ENCODE measurements around the gene SPINK5.
"Not testable (repeated sequence)": the region's sequence is repeated elsewhere in the genome, so short reads cannot be mapped to it uniquely, and the experiment has no call there.

SPINK5 gene, protein sequence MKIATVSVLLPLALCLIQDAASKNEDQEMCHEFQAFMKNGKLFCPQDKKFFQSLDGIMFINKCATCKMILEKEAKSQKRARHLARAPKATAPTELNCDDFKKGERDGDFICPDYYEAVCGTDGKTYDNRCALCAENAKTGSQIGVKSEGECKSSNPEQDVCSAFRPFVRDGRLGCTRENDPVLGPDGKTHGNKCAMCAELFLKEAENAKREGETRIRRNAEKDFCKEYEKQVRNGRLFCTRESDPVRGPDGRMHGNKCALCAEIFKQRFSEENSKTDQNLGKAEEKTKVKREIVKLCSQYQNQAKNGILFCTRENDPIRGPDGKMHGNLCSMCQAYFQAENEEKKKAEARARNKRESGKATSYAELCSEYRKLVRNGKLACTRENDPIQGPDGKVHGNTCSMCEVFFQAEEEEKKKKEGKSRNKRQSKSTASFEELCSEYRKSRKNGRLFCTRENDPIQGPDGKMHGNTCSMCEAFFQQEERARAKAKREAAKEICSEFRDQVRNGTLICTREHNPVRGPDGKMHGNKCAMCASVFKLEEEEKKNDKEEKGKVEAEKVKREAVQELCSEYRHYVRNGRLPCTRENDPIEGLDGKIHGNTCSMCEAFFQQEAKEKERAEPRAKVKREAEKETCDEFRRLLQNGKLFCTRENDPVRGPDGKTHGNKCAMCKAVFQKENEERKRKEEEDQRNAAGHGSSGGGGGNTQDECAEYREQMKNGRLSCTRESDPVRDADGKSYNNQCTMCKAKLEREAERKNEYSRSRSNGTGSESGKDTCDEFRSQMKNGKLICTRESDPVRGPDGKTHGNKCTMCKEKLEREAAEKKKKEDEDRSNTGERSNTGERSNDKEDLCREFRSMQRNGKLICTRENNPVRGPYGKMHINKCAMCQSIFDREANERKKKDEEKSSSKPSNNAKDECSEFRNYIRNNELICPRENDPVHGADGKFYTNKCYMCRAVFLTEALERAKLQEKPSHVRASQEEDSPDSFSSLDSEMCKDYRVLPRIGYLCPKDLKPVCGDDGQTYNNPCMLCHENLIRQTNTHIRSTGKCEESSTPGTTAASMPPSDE

DNA sequence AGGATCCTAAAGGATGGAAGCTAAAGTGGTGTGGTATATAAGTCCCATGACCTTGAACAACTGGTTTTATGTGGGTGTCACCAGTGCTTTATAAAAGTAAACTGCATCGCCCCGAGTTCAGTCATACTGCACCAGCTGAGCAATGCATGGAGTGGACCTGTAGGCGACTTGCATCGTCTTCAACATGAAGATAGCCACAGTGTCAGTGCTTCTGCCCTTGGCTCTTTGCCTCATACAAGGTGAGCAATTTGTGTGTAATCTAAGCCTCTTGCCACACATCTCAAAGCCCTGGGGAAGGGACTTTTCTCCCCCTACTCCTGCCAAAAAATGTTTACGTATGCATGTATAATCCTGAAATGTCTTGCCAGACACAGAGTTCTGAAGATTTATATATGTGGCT is at the start of gene SPINK5:
TSS of gene SPINK5 (plus strand) at position 120 of the 400 bp plus-strand sequence. CDS start at position 185, 65 bp downstream.
- DNase-seq (ENCODE audit: low spot score) = no peak

DNA sequence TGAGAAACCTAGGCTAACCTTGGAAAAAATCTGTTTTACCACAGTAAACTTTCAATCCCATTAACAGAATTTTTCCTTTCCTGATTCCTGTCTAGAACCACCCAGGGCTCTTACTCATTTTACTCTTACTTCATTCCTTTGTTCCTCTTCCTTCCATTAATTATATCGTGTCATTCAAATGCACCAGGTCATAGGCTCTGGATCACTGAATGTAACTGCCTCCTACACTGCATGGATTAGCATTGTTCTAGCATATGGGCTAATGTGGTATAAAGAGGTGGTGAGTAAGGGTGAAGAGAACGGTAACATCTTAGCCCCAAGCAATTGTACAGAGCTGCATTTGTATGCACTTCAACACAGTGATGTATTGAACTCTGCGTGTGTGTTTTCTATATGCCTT is 49.5 kb upstream of the SPINK5 start:
- no peak for DNase-seq (ENCODE audit: low spot score)

DNA sequence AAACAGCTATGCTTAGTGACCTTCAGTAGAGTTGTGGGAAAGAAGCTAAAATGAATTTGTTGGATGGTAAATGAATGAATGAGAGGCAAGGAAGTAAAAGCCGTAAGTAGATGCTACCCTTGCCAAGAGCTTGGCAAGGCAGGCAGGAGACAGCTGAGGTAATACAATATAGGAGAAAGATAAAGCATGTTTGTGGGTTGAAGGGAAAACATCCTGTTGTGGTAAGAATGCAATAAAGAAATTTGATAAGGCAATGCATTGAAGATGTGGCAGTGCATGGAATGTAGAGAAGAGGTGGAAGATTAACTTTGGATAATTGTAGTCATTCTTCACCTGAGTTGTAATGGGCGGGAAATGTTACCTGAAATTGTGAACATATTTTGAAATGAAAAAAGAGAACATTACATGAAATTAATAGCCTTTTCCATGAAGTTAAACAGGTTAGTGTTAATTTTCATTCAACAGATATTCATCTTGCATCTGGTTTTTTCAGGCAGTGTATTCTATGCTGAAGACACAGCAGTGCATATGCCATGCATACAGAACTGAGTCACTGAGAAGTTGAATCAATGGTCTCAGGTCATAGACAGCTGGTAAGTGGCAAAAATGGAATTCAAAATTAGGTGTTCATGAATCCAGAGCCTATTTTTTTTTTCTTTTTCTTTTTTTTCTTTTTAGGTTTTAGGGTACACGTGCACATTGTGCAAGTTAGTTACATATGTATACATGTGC is 43.4 kb upstream of the SPINK5 start:
- no peak for DNase-seq (ENCODE audit: low spot score)

- DNase-seq (ENCODE audit: low spot score) = no peak
Measured at GRCh38 chr5:148027505-148027904, 36.3 kb upstream of the SPINK5 start.

- DNase-seq (ENCODE audit: low spot score) = no peak
Measured at GRCh38 chr5:148029131-148029530, 34.6 kb upstream of the SPINK5 start.

GRCh38 chr5:148033134-148033533 is 30.6 kb upstream of the SPINK5 start:
- no peak for DNase-seq (ENCODE audit: low spot score)

DNA sequence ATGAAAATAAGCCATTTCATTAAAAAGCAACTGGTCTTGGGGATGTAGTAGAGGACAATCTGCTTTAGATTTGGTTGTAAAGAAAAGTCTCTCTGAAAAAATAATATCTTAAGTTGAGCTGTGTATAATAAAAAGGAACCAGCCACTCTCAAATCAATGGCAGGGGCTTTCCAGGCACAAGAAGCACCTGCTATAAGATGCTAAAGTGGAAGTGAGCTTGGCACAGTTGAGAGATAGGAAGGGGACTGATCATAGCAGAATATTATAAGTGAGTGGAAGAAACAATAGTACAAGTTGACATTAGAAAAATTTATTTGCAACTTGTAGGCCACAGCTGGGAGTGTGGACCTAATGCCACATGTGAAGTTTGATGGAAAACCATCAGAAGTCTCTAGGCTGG is 28.1 kb upstream of the SPINK5 start:
- no peak for DNase-seq (ENCODE audit: low spot score)

- no peak for DNase-seq (ENCODE audit: low spot score)
Measured at GRCh38 chr5:148042881-148043280, 20.9 kb upstream of the SPINK5 start.

- DNase-seq (ENCODE audit: low spot score) = no peak
Measured at GRCh38 chr5:148043705-148044104, 20.1 kb upstream of the SPINK5 start.

- not testable (repeated sequence) for DNase-seq (ENCODE audit: low spot score)
Measured at GRCh38 chr5:148055160-148055559, 8.6 kb upstream of the SPINK5 start.

DNA sequence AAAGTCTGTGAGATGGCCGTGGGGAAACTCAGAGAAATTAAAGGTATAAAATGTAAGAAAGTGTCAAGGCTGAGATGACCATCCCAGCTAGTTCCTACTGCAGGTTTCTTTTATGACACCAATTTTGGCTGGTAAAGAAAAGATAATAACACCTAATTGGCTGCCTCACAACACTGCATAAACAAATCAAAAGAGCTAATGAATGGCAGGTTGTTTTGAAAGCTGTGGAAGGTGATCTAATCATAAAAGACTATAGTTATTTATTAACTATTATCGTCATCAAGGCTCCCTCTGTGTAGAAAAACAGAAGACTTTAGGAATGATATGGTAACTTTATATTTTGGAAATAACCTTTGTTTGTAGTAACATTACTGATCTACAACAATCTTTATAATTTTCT is 3.5 kb upstream of the SPINK5 start:
- DNase-seq (ENCODE audit: low spot score) = no peak

DNA sequence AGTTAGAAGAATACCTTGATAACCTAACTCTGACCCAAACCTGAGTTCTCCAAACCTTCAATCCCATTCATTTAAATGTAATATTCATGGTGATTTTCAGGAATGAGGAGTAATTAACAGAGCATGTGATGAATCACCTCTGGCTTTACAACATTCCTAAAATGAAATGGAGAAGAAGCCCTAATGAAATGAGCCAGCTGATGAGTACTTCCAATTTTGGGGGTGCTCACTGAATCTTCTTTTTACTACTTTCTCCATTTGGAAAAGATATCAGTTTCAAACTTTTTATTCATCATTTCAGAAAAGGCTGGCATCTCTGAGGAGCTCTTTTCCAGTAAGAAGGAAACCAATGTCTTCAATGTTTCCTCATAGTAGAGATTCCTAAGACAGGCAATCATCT is 2.9 kb upstream of the SPINK5 start:
- no peak for DNase-seq (ENCODE audit: low spot score)

DNA sequence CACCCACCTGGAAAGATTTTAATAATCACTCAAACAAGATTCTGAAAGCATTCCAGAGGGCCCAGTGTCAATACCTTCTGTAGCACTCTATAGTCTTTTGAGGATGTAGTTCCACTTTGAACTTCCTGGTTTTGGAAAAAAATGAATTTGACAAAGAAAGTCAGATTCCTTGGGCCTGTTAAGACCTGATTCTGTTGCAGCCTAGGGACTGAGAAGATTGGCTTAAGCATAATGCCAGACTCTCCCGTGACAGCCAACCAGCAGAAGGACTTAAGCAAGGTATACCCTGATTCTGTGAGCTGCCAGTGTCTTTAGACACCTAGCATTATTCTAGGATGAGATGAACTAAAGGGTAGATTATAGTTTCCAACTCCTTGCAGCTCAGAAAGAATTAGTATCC is 6.8 kb downstream of the SPINK5 start:
- no peak for DNase-seq (ENCODE audit: low spot score)

GRCh38 chr5:148072207-148072606 is 8.4 kb downstream of the SPINK5 start:
- no peak for DNase-seq (ENCODE audit: low spot score)

DNA sequence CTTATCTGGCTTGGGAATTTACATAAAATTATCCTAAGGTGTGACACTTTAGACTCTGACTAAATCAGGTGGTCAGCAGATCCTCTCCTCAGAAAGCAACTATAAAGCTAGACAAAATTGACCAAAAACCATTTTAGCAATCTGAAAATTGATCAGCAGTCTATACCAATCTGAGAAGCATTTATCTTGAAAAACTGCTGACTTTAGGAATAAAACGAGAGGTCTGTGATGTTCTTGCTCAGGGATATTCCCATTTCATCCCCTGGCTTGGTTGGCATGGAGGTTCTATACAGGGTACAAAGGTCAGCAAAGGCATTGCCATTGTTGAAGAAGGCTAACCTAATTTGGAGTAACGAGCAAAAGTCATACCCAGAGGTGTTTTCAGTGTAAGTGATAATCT is 11.7 kb downstream of the SPINK5 start:
- DNase-seq (ENCODE audit: low spot score) = no peak

DNA sequence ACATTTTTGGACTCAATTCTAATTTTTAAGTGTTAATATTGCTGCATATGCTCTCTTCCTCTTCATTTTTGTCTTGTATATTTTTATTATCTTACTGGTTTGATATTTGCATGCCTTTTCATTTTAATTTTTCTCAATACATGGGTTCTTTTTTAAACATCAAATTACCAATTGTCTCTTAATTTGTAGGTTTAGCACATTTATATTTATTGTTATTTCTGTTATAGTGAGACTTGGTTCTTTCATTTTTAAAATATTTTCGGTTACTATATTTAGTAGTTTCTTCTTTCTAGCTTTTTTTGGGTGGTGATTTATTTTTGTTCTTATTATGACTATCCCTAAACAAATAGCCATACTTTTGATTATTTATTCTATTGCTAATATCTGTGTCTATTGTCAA is 19.4 kb downstream of the SPINK5 start:
- DNase-seq (ENCODE audit: low spot score) = no peak

GRCh38 chr5:148084269-148084668 is 20.5 kb downstream of the SPINK5 start:
- DNase-seq (ENCODE audit: low spot score) = no peak

- no peak for DNase-seq (ENCODE audit: low spot score)
Measured at GRCh38 chr5:148085310-148085709, 21.5 kb downstream of the SPINK5 start.

DNA sequence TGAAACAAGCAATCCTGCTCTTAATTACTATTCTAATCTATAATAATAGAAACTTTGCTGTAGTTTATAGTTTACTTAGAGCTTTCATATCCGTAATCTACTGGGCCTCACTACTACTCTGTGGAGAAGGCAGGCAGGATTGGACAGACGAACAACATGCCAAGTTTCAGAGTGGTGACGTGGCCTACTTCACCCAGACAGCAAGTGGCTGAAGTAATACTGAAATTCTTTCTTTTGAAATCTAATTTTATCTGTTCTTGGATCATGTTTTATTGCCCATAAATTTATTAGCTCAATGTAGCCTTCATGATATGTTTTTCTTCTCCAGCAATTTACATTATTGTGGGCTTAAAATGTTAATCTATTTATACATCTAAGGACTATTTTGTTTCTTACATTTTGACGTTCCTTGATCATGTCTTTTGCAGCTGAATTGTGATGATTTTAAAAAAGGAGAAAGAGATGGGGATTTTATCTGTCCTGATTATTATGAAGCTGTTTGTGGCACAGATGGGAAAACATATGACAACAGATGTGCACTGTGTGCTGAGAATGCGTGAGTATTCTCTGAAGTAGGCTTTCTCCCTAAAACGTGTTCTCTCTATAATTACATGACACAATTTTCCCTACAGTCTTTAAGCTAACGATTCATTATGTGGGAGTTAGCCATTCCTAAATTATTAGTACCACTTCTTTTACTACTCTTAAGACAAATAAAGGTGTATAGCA is 22.4 kb downstream of the SPINK5 start:
- DNase-seq (ENCODE audit: low spot score) = no peak

GRCh38 chr5:148090146-148090772 is 26.5 kb downstream of the SPINK5 start:
- DNase-seq (ENCODE audit: low spot score) = no peak

DNA sequence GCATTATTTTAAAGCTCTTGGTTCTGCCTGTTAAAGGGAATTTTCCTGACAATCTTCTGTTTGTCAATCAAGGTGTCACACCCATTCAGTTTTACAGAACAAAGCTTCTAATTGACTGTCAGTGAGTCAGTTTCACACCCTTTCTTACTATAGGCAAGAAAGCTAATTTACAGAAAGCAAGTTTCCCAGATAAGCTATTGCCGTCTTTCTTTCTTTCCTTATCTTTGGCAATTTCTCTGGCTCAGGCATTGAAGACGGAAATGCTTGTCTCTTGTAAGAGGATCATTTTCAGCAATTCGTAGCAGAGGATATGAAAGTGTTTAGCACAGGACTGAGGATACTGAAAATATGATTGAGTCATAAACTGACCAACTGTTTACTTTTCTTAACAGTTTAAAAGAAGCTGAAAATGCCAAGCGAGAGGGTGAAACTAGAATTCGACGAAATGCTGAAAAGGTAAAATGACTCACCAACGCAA is 27.0 kb downstream of the SPINK5 start:
- DNase-seq (ENCODE audit: low spot score) = no peak
